Adrenal gland (tissue), 12 donors: ENCODE measurements around the gene AGER. TPM values are rescaled to one million over a fixed set of nuclear protein-coding genes. Genes with fewer than 3 reads are reported as not detected.
A peak's percentile ranks its signal among the peaks of the same experiment; 100 is the strongest.
"Not testable (repeated sequence)": the region's sequence is repeated elsewhere in the genome, so short reads cannot be mapped to it uniquely, and the experiment has no call there.

Source experiments
- DNase-seq, 7 donors: peaks; one replicate each; pipeline ENCODE4 v3.0.0-alpha.2; 2019 to 2020
- H3K27ac ChIP-seq, 5 donors: fragments of 200-600 bp; sonication (generic) in 4 of 5; 1 replicate in 3 of 5; 2 replicates in 2 of 5; pipeline versions ENCODE4 v1.5.1 to v1.8.0; 2016 to 2020; ENCODE audit warnings: mild to moderate bottlenecking in 1 of 5
- H3K27me3 ChIP-seq: fragments of 200-600 bp; 2 replicates; pipeline ENCODE4 v1.8.0; 2021
- H3K36me3 ChIP-seq, 2 donors: fragments of 200-600 bp; replicated peaks in 1 of 2; 1 replicate in 1 of 2; 2 replicates in 1 of 2; pipeline versions ENCODE4 v1.5.1 to v1.8.0; 2018 to 2022
- H3K4me1 ChIP-seq, 2 donors: fragments of 200-600 bp; replicated peaks in 1 of 2; 1 replicate in 1 of 2; 2 replicates in 1 of 2; pipeline versions ENCODE4 v1.5.1 to v1.8.0; 2018 to 2021
- H3K4me3 ChIP-seq, 4 donors: fragments of 200-600 bp; sonication (generic) in 3 of 4; one replicate each; pipeline ENCODE4 v1.5.1; 2016 to 2018
- H3K9me3 ChIP-seq, 3 donors: fragments of 200-600 bp; sonication (generic) in 1 of 3; replicated peaks in 1 of 3; 1 replicate in 2 of 3; 2 replicates in 1 of 3; pipeline versions ENCODE4 v1.5.1 to v1.8.0; 2016 to 2021
- CTCF ChIP-seq, 6 experiments: fragments of 450-650 bp in 4 of 6; fragments of 200-600 bp in 2 of 6; sonication (generic) in 1 of 6; IDR thresholded peaks; 1 replicate in 5 of 6; 2 replicates in 1 of 6; pipeline versions ENCODE4 v1.5.1 to v1.8.0; 2016 to 2021; ENCODE audit warnings: antibody characterized with exemption in 6 of 6, mild to moderate bottlenecking in 2 of 6, moderate library complexity in 1 of 6
- POLR2A ChIP-seq, 2 donors: fragments of 450-650 bp; IDR thresholded peaks; one replicate each; pipeline ENCODE4 v1.6.1; 2017; ENCODE audit warnings: antibody characterized with exemption in 2 of 2, mild to moderate bottlenecking in 2 of 2, moderate library complexity in 1 of 2
- WGBS, 4 donors: extraction: QIAGEN DNeasy Blood & Tissue Kit in 2 of 4; methylation state at CpG; one replicate each; pipeline versions ENCODE4 v1.1.5 to v1.1.7; 2013 to 2017; 5-methylcytosine and 5-hydroxymethylcytosine counted together
- intact Hi-C, 2 donors: fragments of 100-400 bp; cut with DNase I; formaldehyde crosslinking; loops; one replicate each; pipeline versions ENCODE4 v1.14.1 to v1.15.0; 2022 to 2023
- polyA plus RNA-seq, 3 donors: library from polyadenylated mRNA; stranded (reverse); fragments of 200-250 nt in 2 of 3; fragments of 350-450 nt in 1 of 3; fragmentation: Illumina TruSeq in 1 of 3; extraction: RNeasy Lipid Tissue Mini Kit (QIAGEN cat#74804) in 1 of 3; gene quantifications; one replicate each; pipeline ENCODE4 v1.2.3, GENCODE V29; 2013 to 2014
- total RNA-seq, 9 donors: library from RNA; depleted of rRNA in 4 of 9; stranded (reverse); fragments of >200 nt in 4 of 9; fragments of 120-200 nt in 1 of 9; fragmentation: NEBNext Ultra II Directional in 1 of 9; extraction: Animal tissue kit (Norgen Biotek cat#: 25700) in 1 of 9; gene quantifications; one replicate each; pipeline versions ENCODE4 v1.1.0 to v1.2.4, GENCODE V29; 2013 to 2023
- donor health status: healthy with polysubstance abuse.
- donor health status: Bipolar disorder and iron deficiency.
- donor health status: DM: yes; HTN: yes; CAD: no.
- donor health status: DM: no; HTN: no; CAD: no.
- donor health status: DM: no; HTN: no; CAD: no.
- donor health status: DM: yes; HTN: yes; CAD: no.

Gene AGER
- total and polyA plus RNA-seq, 12 donors, result 1.4 to 63.9 (median 3.4) TPM; not detected in 1

- H3K27me3 ChIP-seq, intact Hi-C loops, H3K9me3 ChIP-seq, H3K4me3 ChIP-seq: not testable (repeated sequence)
- Histone ChIP-seq H3K36me3 (peaks cover 0 to 50% of the 10 kb centered on the region in 2 donors), H3K27ac (peak overlapping the region; percentile 60 to 81 (median 76)), H3K4me1 (peaks cover 15 to 33% of the 10 kb centered on the region in 2 donors)
- 16 to 27% (median 20%) methylated on average over 11 of the region's 11 CpGs for WGBS, 4 donors
- DNase-seq, result peak; percentile 86 to 97 (median 93)
- TF ChIP-seq POLR2A (IDR thresholded peaks at IDR 0.05), result peak in 1 of 2 donors; percentile 32
Observed at GRCh38 chr6:32185681-32186131, 1.7 kb upstream of the AGER start.

- intact Hi-C loops, result no loop called here
- Histone ChIP-seq H3K4me1 (peaks cover 16 to 39% of the 10 kb centered on the region in 2 donors), H3K27ac (peak overlapping the region in 2 of 5 donors; percentile 49 to 80), H3K4me3 (no peak overlapping the region), H3K9me3 (no peaks in the 10 kb centered on the region), H3K27me3 (no peaks in the 10 kb centered on the region), H3K36me3 (peaks cover 0 to 60% of the 10 kb centered on the region in 2 donors)
- peak in 1 of 7 donors; percentile 16 for DNase-seq
- TF ChIP-seq CTCF (IDR thresholded peaks at IDR 0.05) (no peak), POLR2A (IDR thresholded peaks at IDR 0.05) (no peak)
- WGBS, 4 donors, result 59 to 73% (median 69%) methylated on average over 13 to 15 of the region's 15 CpGs
Observed at GRCh38 chr6:32183483-32184083, 470 bp downstream of the AGER start.

- H3K4me3 ChIP-seq, result no peak overlapping the region
- intact Hi-C loops, result no loop called here
- no peak for TF ChIP-seq POLR2A (IDR thresholded peaks at IDR 0.05)
- TF ChIP-seq CTCF (IDR thresholded peaks at IDR 0.05), result no peak
- peak overlapping the region in 2 of 5 donors; percentile 49 to 80 for H3K27ac ChIP-seq
- DNase-seq, result no peak
- H3K4me1 ChIP-seq, result peaks cover 11 to 33% of the 10 kb centered on the region in 2 donors
- 74 to 83% (median 77%) methylated on average over 3 of the region's 3 CpGs for WGBS, 4 donors
- no peaks in the 10 kb centered on the region for H3K9me3 ChIP-seq
- peaks cover 0 to 59% of the 10 kb centered on the region in 2 donors for H3K36me3 ChIP-seq
- no peaks in the 10 kb centered on the region for H3K27me3 ChIP-seq
Observed at GRCh38 chr6:32183030-32183429, 1.0 kb downstream of the AGER start.

GRCh38 chr6:32182555-32182981 is 1.5 kb downstream of the AGER start:
- Histone ChIP-seq H3K4me1 (peaks cover 10 to 29% of the 10 kb centered on the region in 2 donors), H3K4me3 (no peak overlapping the region), H3K36me3 (peaks cover 0 to 54% of the 10 kb centered on the region in 2 donors), H3K9me3 (no peaks in the 10 kb centered on the region), H3K27me3 (no peaks in the 10 kb centered on the region), H3K27ac (peak overlapping the region in 2 of 5 donors; percentile 49 to 80)
- TF ChIP-seq CTCF (IDR thresholded peaks at IDR 0.05) (no peak), POLR2A (IDR thresholded peaks at IDR 0.05) (no peak)
- 86 to 91% (median 89%) methylated on average over 10 of the region's 10 CpGs for WGBS, 4 donors
- intact Hi-C loops, result no loop called here
- no peak for DNase-seq
